ENCODE results near the gene CDH18. TPM values are rescaled to one million over a fixed set of nuclear protein-coding genes. Genes with fewer than 3 reads are reported as not detected.

Gene CDH18
- total RNA-seq, 1 donor from 2014 or later = not detected

- Histone ChIP-seq H3K4me3 (no peak overlapping the region), H3K9me3 (no peaks in the 10 kb centered on the region), H3K36me3 (no peaks in the 10 kb centered on the region), H3K27ac (no peak overlapping the region), H3K4me1 (no peaks in the 10 kb centered on the region), H3K27me3 (no peaks in the 10 kb centered on the region)
- no peak for TF ChIP-seq CTCF (IDR thresholded peaks at IDR 0.05)
- no peak for DNase-seq (ENCODE audit: low spot score in 2 of 2)
- intact Hi-C loops (cut with DNase I) = no loop called here
Measured at GRCh38 chr5:19767987-19768386, 220.0 kb downstream of the CDH18 start.

- no peaks in the 10 kb centered on the region for H3K9me3 ChIP-seq
- DNase-seq (ENCODE audit: low spot score in 2 of 2) = no peak
- H3K36me3 ChIP-seq = no peaks in the 10 kb centered on the region
- no peak overlapping the region for H3K4me3 ChIP-seq
- no peaks in the 10 kb centered on the region for H3K4me1 ChIP-seq
- H3K27ac ChIP-seq = no peak overlapping the region
- no peak for TF ChIP-seq CTCF (IDR thresholded peaks at IDR 0.05)
- no peaks in the 10 kb centered on the region for H3K27me3 ChIP-seq
- intact Hi-C loops (cut with DNase I) = no loop called here
Measured at GRCh38 chr5:19753579-19753978, 234.4 kb downstream of the CDH18 start.

GRCh38 chr5:19751326-19751725 lies 236.7 kb downstream of the CDH18 start:
- no peak overlapping the region for H3K27ac ChIP-seq
- H3K4me3 ChIP-seq = no peak overlapping the region
- H3K36me3 ChIP-seq = no peaks in the 10 kb centered on the region
- no peaks in the 10 kb centered on the region for H3K27me3 ChIP-seq
- no peak for DNase-seq (ENCODE audit: low spot score in 2 of 2)
- intact Hi-C loops (cut with DNase I) = no loop called here
- H3K4me1 ChIP-seq = no peaks in the 10 kb centered on the region
- TF ChIP-seq CTCF (IDR thresholded peaks at IDR 0.05) = no peak
- H3K9me3 ChIP-seq = no peaks in the 10 kb centered on the region

- no peak for DNase-seq (ENCODE audit: low spot score in 2 of 2)
- Histone ChIP-seq H3K9me3 (no peaks in the 10 kb centered on the region), H3K27ac (no peak overlapping the region), H3K27me3 (no peaks in the 10 kb centered on the region), H3K4me1 (no peaks in the 10 kb centered on the region), H3K36me3 (no peaks in the 10 kb centered on the region), H3K4me3 (no peak overlapping the region)
- TF ChIP-seq CTCF (IDR thresholded peaks at IDR 0.05) = no peak
- intact Hi-C loops (cut with DNase I) = no loop called here
Measured at GRCh38 chr5:19745247-19745646, 242.8 kb downstream of the CDH18 start.

GRCh38 chr5:19739671-19740070 lies 248.3 kb downstream of the CDH18 start:
- Histone ChIP-seq H3K36me3 (no peaks in the 10 kb centered on the region), H3K9me3 (no peaks in the 10 kb centered on the region), H3K4me1 (no peaks in the 10 kb centered on the region), H3K27ac (no peak overlapping the region), H3K4me3 (no peak overlapping the region), H3K27me3 (no peaks in the 10 kb centered on the region)
- TF ChIP-seq CTCF (IDR thresholded peaks at IDR 0.05) = no peak
- no peak for DNase-seq (ENCODE audit: low spot score in 2 of 2)
- intact Hi-C loops (cut with DNase I) = no loop called here

- no peak overlapping the region for H3K4me3 ChIP-seq
- no peaks in the 10 kb centered on the region for H3K27me3 ChIP-seq
- H3K4me1 ChIP-seq = no peaks in the 10 kb centered on the region
- intact Hi-C loops (cut with DNase I) = no loop called here
- no peak overlapping the region for H3K27ac ChIP-seq
- H3K36me3 ChIP-seq = no peaks in the 10 kb centered on the region
- no peaks in the 10 kb centered on the region for H3K9me3 ChIP-seq
- DNase-seq (ENCODE audit: low spot score in 2 of 2) = no peak
- no peak for TF ChIP-seq CTCF (IDR thresholded peaks at IDR 0.05)
Measured at GRCh38 chr5:19734776-19735175, 253.2 kb downstream of the CDH18 start.
